ENCODE measurements around the gene RPL11.

DNA sequence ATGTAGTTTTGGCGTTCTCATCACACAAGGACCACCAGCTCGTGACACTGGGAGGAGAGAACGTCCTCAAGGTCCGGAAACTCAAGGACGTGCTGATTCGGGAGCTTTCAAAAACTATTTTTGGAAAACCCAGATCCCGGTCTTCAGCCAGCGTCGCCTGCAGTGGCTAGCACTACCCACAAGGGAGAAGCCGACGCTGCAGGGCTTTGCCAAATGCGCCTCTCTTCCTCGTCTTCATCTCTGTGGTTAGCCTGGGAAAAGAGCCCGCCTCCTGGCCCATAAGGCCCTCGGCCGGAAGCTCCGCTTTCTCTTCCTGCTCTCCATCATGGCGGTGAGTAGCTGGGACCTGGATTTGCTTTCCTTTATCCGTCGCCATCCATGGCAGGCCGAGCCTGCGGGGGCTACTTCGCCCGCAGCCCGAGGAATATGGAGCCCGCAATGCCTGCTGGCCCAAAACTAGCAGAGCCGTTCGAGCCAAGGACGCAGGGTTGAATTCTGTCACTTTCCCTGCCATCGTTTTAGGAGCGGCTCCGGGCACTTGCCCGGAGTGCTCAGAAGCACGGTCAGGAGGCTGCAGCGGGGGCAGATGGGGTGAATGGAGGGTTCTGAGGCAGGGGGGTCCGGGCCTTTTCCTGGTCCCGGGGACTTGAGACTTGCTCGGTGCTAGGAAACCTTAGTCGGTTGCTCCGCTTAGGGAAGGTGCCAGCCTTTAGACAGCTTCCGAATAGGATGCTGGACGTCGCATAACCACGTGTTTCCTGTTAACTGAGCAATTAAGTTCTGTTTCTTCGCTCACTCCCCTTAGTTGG is at the start of gene RPL11:
- TF ChIP-seq, protein P1, sequence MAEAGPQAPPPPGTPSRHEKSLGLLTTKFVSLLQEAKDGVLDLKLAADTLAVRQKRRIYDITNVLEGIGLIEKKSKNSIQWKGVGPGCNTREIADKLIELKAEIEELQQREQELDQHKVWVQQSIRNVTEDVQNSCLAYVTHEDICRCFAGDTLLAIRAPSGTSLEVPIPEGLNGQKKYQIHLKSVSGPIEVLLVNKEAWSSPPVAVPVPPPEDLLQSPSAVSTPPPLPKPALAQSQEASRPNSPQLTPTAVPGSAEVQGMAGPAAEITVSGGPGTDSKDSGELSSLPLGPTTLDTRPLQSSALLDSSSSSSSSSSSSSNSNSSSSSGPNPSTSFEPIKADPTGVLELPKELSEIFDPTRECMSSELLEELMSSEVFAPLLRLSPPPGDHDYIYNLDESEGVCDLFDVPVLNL (IDR thresholded peaks at IDR 0.05; ENCODE audit: low read depth, low read length) = no peak
- peak; percentile 98 for TF ChIP-seq POLR2A (IDR thresholded peaks at IDR 0.05; ENCODE audit: low read depth, low read length)
- TF ChIP-seq, protein P2, sequence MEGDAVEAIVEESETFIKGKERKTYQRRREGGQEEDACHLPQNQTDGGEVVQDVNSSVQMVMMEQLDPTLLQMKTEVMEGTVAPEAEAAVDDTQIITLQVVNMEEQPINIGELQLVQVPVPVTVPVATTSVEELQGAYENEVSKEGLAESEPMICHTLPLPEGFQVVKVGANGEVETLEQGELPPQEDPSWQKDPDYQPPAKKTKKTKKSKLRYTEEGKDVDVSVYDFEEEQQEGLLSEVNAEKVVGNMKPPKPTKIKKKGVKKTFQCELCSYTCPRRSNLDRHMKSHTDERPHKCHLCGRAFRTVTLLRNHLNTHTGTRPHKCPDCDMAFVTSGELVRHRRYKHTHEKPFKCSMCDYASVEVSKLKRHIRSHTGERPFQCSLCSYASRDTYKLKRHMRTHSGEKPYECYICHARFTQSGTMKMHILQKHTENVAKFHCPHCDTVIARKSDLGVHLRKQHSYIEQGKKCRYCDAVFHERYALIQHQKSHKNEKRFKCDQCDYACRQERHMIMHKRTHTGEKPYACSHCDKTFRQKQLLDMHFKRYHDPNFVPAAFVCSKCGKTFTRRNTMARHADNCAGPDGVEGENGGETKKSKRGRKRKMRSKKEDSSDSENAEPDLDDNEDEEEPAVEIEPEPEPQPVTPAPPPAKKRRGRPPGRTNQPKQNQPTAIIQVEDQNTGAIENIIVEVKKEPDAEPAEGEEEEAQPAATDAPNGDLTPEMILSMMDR (IDR thresholded peaks at IDR 0.05 in 2 of 3, conservative IDR thresholded peaks at IDR 0.05 in 1 of 3; ENCODE audit: control insufficient read depth in 2 of 3, extremely low read depth in 1 of 3, insufficient read depth in 1 of 3, low read depth in 3 of 3, low read length in 3 of 3) = peak; percentile 81 to 85 (median 84)
- TF ChIP-seq SIX5 (IDR thresholded peaks at IDR 0.05; ENCODE audit: low read depth, low read length, severe bottlenecking) = peak; percentile 41
- no peak for TF ChIP-seq EZH2 (IDR thresholded peaks at IDR 0.05; ENCODE audit: borderline replicate concordance, control insufficient read depth, low read depth, low read length)
- no peak for TF ChIP-seq SUZ12 (IDR thresholded peaks at IDR 0.05; ENCODE audit: unreplicated experiment)
- TF ChIP-seq JUND (IDR thresholded peaks at IDR 0.05; ENCODE audit: low read depth, low read length) = no peak
- peak; percentile 88; the same call in 1 of the 2 replicates for TF ChIP-seq CHD1 (IDR thresholded peaks at IDR 0.05; ENCODE audit: low read depth, low read length)
- no peak for TF ChIP-seq TCF7 (IDR thresholded peaks at IDR 0.05; ENCODE audit: borderline replicate concordance)

All from GM12878 (cell line).